ENCODE results near the gene GSTA1.
"Not testable (repeated sequence)": the region's sequence is repeated elsewhere in the genome, so short reads cannot be mapped to it uniquely, and the experiment has no call there.

Gene GSTA1

GRCh38 chr6:52829046-52829817, 25.6 kb upstream of the GSTA1 start:
- no peak overlapping the region for H3K4me3 ChIP-seq (ENCODE audit: low read length)
- no peak for DNase-seq (ENCODE audit: low read depth)
- no peak for TF ChIP-seq CTCF (conservative IDR thresholded peaks at IDR 0.05; ENCODE audit: low read depth, low read length)

- DNase-seq (ENCODE audit: low read depth); H3K4me3 ChIP-seq (ENCODE audit: low read length): not testable (repeated sequence)
Measured at GRCh38 chr6:52828621-52829020, 25.0 kb upstream of the GSTA1 start.

- H3K4me3 ChIP-seq (ENCODE audit: low read length); DNase-seq (ENCODE audit: low read depth): not testable (repeated sequence)
Measured at GRCh38 chr6:52827073-52827783, 23.6 kb upstream of the GSTA1 start.

GRCh38 chr6:52826513-52826912, 22.9 kb upstream of the GSTA1 start:
- TF ChIP-seq CTCF (conservative IDR thresholded peaks at IDR 0.05; ENCODE audit: low read depth, low read length), result no peak
- no peak overlapping the region for H3K4me3 ChIP-seq (ENCODE audit: low read length)
- no peak for DNase-seq (ENCODE audit: low read depth)

- not testable (repeated sequence) for DNase-seq (ENCODE audit: low read depth); H3K4me3 ChIP-seq (ENCODE audit: low read length)
Measured at GRCh38 chr6:52825900-52826459, 22.4 kb upstream of the GSTA1 start.

GRCh38 chr6:52825270-52825793, 21.7 kb upstream of the GSTA1 start:
- DNase-seq (ENCODE audit: low read depth), result not testable (repeated sequence)

GRCh38 chr6:52821842-52822241, 18.2 kb upstream of the GSTA1 start:
- no peak for DNase-seq (ENCODE audit: low read depth)
- no peak for TF ChIP-seq CTCF (conservative IDR thresholded peaks at IDR 0.05; ENCODE audit: low read depth, low read length)
- H3K4me3 ChIP-seq (ENCODE audit: low read length), result no peak overlapping the region

More at GRCh38 chr6:52825270-52825793, 21.7 kb upstream of the GSTA1 start:
- not testable (repeated sequence) for H3K4me3 ChIP-seq (ENCODE audit: low read length)

GRCh38 chr6:52820198-52820597, 16.6 kb upstream of the GSTA1 start:
- TF ChIP-seq CTCF (conservative IDR thresholded peaks at IDR 0.05; ENCODE audit: low read depth, low read length), result no peak

More at GRCh38 chr6:52820198-52820597, 16.6 kb upstream of the GSTA1 start:
- no peak overlapping the region for H3K4me3 ChIP-seq (ENCODE audit: low read length)
- no peak for DNase-seq (ENCODE audit: low read depth)

Data from retinal pigment epithelial cell (primary cell).